ENCODE results near the gene FOXP1. TPM values are rescaled to one million over a fixed set of nuclear protein-coding genes. Genes with fewer than 3 reads are reported as not detected.

FOXP1 gene
- total and polyA plus RNA-seq, 7 experiments from 2014 or later: 104 to 537 (median 444) TPM

DNA sequence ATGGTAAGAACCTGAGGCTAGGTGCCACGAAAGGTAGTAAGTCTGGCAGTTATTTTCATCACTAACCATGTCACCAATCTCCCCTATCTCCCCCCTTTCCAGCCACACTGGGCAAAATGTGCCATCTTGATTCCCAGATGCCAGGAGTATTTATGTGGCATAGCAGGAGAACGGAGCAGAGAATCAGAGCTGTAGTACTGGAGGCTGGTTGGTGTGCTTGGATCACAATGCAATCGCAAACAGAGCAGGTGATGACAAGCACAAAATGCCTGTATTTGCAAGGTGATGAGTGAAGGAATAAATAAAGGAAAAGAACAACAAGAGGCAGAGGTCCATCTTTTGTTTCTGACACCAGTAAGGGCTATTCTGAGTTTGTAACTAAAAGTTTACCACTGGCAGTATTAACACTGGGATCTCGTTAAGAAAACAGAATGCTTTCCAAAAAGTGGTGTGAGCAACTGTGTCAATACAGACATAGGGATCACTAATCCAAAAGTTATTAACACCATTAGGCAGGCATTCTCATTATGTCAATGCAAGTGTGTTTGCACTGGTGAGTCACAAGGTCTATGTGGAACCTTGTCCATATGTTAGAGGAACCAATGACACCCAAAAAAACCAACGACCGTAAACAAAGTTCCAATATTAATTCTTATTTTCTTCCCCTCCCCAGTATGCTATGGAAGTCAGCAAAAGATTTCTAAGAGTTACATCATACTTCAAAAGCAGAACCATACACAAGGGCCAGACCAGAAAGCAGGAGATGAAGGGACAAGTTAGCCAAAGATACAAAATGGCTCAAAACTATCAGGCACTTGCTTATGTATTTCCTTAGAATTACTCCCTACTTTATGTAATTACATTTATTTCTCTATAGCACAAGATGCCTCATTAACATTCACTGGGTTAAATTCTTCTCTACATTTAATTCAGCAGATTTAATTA lies 556.6 kb downstream of the FOXP1 start:
- Histone ChIP-seq H3K27ac (ENCODE audit: low read depth, low read length) (no peak overlapping the region), H3K9me3 (ENCODE audit: control insufficient read depth in 2 of 3, low read length in 3 of 3) (no peaks in the 10 kb centered on the region), H3K27me3 (ENCODE audit: control insufficient read depth in 2 of 2, insufficient read depth in 2 of 2, low read length in 2 of 2) (no peaks in the 10 kb centered on the region), H3K4me1 (ENCODE audit: control insufficient read depth in 2 of 2, insufficient read depth in 2 of 2, low read length in 2 of 2) (peaks cover 1 to 44% of the 10 kb centered on the region in 2 donors), H3K4me3 (ENCODE audit: low read length) (no peak overlapping the region), H3K36me3 (ENCODE audit: control insufficient read depth in 2 of 3, insufficient read depth in 3 of 3, low read length in 3 of 3) (peaks cover 0 to 42% (median 12%) of the 10 kb centered on the region in 3 experiments)
- Mint-ChIP-seq H3K36me3 (peaks cover 8 to 48% (median 22%) of the 10 kb centered on the region in 5 donors), H3K27ac (peak overlapping the region in 8 of 9 donors; percentile 1 to 80 (median 22)), H3K4me1 (peaks cover 44 to 97% (median 93%) of the 10 kb centered on the region in 7 donors), H3K9me3 (peaks cover 0 to 1% (median 0%) of the 10 kb centered on the region in 11 donors), H3K27me3 (no peaks in the 10 kb centered on the region), H3K4me3 (peak overlapping the region in 4 of 10 donors; percentile 2 to 50 (median 8))
- no peak for DNase-seq
- CTCF ChIA-PET: no interaction called here
- intact Hi-C loops (cut with micrococcal nuclease): loop anchor here in 1 of 2 donors (5.0 kb wide), 1 partner anchor 35 kb away; no protein-coding TSS in a partner anchor
- POLR2A ChIA-PET: no interaction called here
- ATAC-seq: peak; percentile 49

DNA sequence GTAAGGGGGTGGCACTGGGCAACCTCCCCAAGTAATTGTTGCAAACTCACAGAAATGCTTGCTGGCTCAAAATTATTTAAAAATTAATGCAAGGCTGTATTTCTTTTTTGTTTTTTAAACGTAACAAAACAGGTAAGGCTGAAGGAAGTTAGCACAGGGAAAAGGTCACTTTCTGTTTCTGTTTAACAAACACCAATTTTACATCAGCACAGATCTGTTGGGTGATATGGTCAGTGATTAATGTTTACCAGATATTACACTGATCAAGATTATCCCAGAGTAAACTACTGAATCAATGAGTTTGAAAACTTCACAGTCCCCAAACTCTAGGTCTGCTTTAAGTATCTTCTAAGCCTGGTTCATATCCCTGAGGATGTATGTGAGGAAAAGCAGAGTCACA lies 558.0 kb downstream of the FOXP1 start:
- Histone ChIP-seq H3K9me3 (ENCODE audit: control insufficient read depth in 2 of 3, low read length in 3 of 3) (no peaks in the 10 kb centered on the region), H3K27me3 (ENCODE audit: control insufficient read depth in 2 of 2, insufficient read depth in 2 of 2, low read length in 2 of 2) (no peaks in the 10 kb centered on the region), H3K4me1 (ENCODE audit: control insufficient read depth in 2 of 2, insufficient read depth in 2 of 2, low read length in 2 of 2) (peaks cover 0 to 43% of the 10 kb centered on the region in 2 donors), H3K4me3 (ENCODE audit: low read length) (no peak overlapping the region), H3K36me3 (ENCODE audit: control insufficient read depth in 2 of 3, insufficient read depth in 3 of 3, low read length in 3 of 3) (peaks cover 0 to 29% (median 12%) of the 10 kb centered on the region in 3 experiments), H3K27ac (ENCODE audit: low read depth, low read length) (peak overlapping the region; percentile 43)
- Mint-ChIP-seq H3K9me3 (peaks cover 0 to 1% (median 0%) of the 10 kb centered on the region in 11 donors), H3K27ac (peak overlapping the region in 8 of 9 donors; percentile 7 to 82 (median 76)), H3K36me3 (peaks cover 10 to 41% (median 17%) of the 10 kb centered on the region in 5 donors), H3K4me3 (peak overlapping the region in 4 of 10 donors; percentile 4 to 25 (median 18)), H3K4me1 (peaks cover 42 to 97% (median 93%) of the 10 kb centered on the region in 7 donors), H3K27me3 (no peaks in the 10 kb centered on the region)
- DNase-seq (no peak), ATAC-seq (no peak)
- intact Hi-C loops (cut with micrococcal nuclease): loop anchor here in 1 of 2 donors (5.0 kb wide), 1 partner anchor 37 kb away; no protein-coding TSS in a partner anchor
- ChIA-PET CTCF (no interaction called here), POLR2A (no interaction called here)

DNA sequence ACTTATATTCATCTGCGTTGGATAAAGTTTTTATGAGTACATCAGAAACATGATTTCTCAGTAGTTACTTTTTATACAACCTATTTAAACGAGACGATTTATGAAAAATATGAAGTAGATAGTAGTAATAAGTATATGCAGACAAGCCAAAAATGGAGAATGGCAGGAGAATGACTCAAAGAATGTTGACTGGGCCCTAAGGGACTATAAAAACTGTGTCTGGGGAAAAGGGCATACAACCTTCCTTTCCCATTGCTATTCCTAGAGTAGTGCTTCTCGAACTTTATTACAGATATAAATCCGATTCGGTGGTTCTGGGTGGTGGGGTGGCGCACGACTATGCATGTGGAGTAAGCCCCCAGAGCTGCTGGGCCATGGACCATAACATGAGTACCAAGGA lies 558.5 kb downstream of the FOXP1 start:
- ATAC-seq (no peak), DNase-seq (no peak)
- POLR2A ChIA-PET: no interaction called here
- Histone ChIP-seq H3K36me3 (ENCODE audit: control insufficient read depth in 2 of 3, insufficient read depth in 3 of 3, low read length in 3 of 3) (peaks cover 0 to 24% (median 12%) of the 10 kb centered on the region in 3 experiments), H3K4me3 (ENCODE audit: low read length) (no peak overlapping the region), H3K27me3 (ENCODE audit: control insufficient read depth in 2 of 2, insufficient read depth in 2 of 2, low read length in 2 of 2) (no peaks in the 10 kb centered on the region), H3K27ac (ENCODE audit: low read depth, low read length) (peak overlapping the region; percentile 25), H3K4me1 (ENCODE audit: control insufficient read depth in 2 of 2, insufficient read depth in 2 of 2, low read length in 2 of 2) (peaks cover 0 to 48% of the 10 kb centered on the region in 2 donors), H3K9me3 (ENCODE audit: control insufficient read depth in 2 of 3, low read length in 3 of 3) (no peaks in the 10 kb centered on the region)
- peaks cover 39 to 95% (median 90%) of the 10 kb centered on the region in 7 donors for H3K4me1 Mint-ChIP-seq
- no peaks in the 10 kb centered on the region for H3K27me3 Mint-ChIP-seq
- peak overlapping the region in 4 of 10 donors; percentile 4 to 25 (median 14) for H3K4me3 Mint-ChIP-seq
- H3K9me3 Mint-ChIP-seq: peaks cover 0 to 1% (median 0%) of the 10 kb centered on the region in 11 donors
- H3K27ac Mint-ChIP-seq: peak overlapping the region; percentile 7 to 82 (median 74)
- peaks cover 9 to 36% (median 12%) of the 10 kb centered on the region in 5 donors for H3K36me3 Mint-ChIP-seq
- intact Hi-C loops (cut with micrococcal nuclease): loop anchor here in 1 of 2 donors (5.0 kb wide), 1 partner anchor 37 kb away; no protein-coding TSS in a partner anchor
- CTCF ChIA-PET: no interaction called here

DNA sequence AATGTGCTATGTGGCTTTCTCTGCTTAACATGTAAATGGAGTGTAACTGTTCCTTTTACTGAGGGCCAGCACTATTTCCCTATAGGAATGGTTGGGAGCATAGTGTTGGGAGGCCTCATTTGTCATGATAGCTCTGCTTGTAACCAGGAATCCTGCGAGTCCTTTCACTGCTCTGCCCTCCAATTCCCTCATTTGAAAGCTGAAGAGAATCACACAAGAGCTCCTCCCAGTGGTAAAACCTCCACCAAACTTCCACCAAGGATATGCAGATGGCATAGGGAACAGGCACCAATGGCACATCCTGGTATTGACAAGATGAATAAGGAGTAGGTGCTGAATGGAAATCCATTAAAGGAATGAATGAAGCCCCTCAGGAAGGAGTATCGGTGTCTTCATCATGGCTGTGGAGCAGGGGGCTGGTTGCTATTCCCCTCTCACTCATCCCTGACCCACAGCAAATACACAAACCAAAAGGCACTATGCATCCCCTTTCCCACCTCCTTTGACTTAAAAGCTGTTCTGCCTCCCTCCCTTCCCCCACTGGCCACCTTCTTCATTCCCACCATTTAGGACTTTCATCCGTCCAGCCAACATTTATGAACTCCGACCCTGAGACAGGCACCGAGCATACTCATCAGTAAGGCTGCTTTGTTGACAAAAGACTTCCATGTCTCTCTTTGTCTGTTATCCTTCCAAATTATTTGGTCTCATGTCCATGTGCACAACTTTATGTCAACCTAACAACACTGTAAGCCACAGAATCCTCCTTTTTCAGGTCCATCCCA lies 560.8 kb downstream of the FOXP1 start:
- Histone ChIP-seq H3K36me3 (ENCODE audit: control insufficient read depth in 2 of 3, insufficient read depth in 3 of 3, low read length in 3 of 3) (peaks cover 0 to 22% (median 12%) of the 10 kb centered on the region in 3 experiments), H3K9me3 (ENCODE audit: control insufficient read depth in 2 of 3, low read length in 3 of 3) (no peaks in the 10 kb centered on the region), H3K27me3 (ENCODE audit: control insufficient read depth in 2 of 2, insufficient read depth in 2 of 2, low read length in 2 of 2) (no peaks in the 10 kb centered on the region), H3K27ac (ENCODE audit: low read depth, low read length) (no peak overlapping the region), H3K4me1 (ENCODE audit: control insufficient read depth in 2 of 2, insufficient read depth in 2 of 2, low read length in 2 of 2) (peaks cover 0 to 43% of the 10 kb centered on the region in 2 donors), H3K4me3 (ENCODE audit: low read length) (no peak overlapping the region)
- peak overlapping the region in 8 of 9 donors; percentile 12 to 85 (median 72) for H3K27ac Mint-ChIP-seq
- DNase-seq (no peak), ATAC-seq (no peak)
- H3K4me1 Mint-ChIP-seq: peaks cover 37 to 94% (median 85%) of the 10 kb centered on the region in 7 donors
- peaks cover 7 to 32% (median 10%) of the 10 kb centered on the region in 5 donors for H3K36me3 Mint-ChIP-seq
- intact Hi-C loops (cut with micrococcal nuclease): loop anchor here (1.0 to 2.0 kb wide), 2 partner anchors 10 to 16 kb away; no protein-coding TSS in a partner anchor
- ChIA-PET CTCF (interaction anchor here (0.7 to 1.0 kb wide), 3 partner anchors 24 to 564 kb away, joined by 3 read pairs; no protein-coding TSS in a partner anchor), POLR2A (interaction anchor here (0.8 to 1.3 kb wide), 3 partner anchors 16 to 21 kb away, joined by 3 read pairs; no protein-coding TSS in a partner anchor)
- H3K27me3 Mint-ChIP-seq: no peaks in the 10 kb centered on the region
- H3K9me3 Mint-ChIP-seq: peaks cover 0 to 1% (median 0%) of the 10 kb centered on the region in 11 donors
- H3K4me3 Mint-ChIP-seq: peak overlapping the region in 2 of 10 donors; percentile 6 to 32

DNA sequence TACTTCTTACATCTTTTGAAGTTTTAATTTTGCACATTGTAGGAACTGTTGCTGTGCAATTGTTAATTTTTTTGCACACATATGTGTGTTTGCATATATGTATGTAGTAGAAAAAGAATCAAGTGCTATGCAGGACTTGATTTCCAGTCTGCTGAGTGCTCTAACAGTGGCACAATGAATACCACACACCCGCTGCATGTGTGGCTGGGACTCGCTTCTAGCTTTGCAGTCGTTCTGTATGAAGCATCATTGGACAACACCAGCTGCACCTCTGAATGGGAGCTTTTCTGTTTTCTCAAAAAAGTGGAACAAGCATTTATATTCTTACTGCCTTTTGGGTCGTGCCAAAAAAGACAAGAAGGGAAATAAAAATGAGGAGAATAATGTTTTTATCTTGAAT lies 564.7 kb downstream of the FOXP1 start:
- Mint-ChIP-seq H3K27ac (peak overlapping the region in 8 of 9 donors; percentile 46 to 74 (median 57)), H3K4me3 (peak overlapping the region in 2 of 10 donors; percentile 23 to 38), H3K9me3 (peaks cover 0 to 9% (median 0%) of the 10 kb centered on the region in 11 donors), H3K4me1 (peaks cover 12 to 81% (median 72%) of the 10 kb centered on the region in 7 donors), H3K27me3 (no peaks in the 10 kb centered on the region), H3K36me3 (peaks cover 9 to 43% (median 41%) of the 10 kb centered on the region in 5 donors)
- POLR2A ChIA-PET: no interaction called here
- Histone ChIP-seq H3K4me3 (ENCODE audit: low read length) (no peak overlapping the region), H3K9me3 (ENCODE audit: control insufficient read depth in 2 of 3, low read length in 3 of 3) (no peaks in the 10 kb centered on the region), H3K4me1 (ENCODE audit: control insufficient read depth in 2 of 2, insufficient read depth in 2 of 2, low read length in 2 of 2) (peaks cover 0 to 24% of the 10 kb centered on the region in 2 donors), H3K36me3 (ENCODE audit: control insufficient read depth in 2 of 3, insufficient read depth in 3 of 3, low read length in 3 of 3) (peaks cover 6 to 27% (median 9%) of the 10 kb centered on the region in 3 experiments), H3K27ac (ENCODE audit: low read depth, low read length) (peak overlapping the region; percentile 47), H3K27me3 (ENCODE audit: control insufficient read depth in 2 of 2, insufficient read depth in 2 of 2, low read length in 2 of 2) (no peaks in the 10 kb centered on the region)
- no peak for DNase-seq
- no peak for ATAC-seq
- intact Hi-C loops (cut with micrococcal nuclease): loop anchor here in 1 of 2 donors (1.0 kb wide), 1 partner anchor 8 kb away; no protein-coding TSS in a partner anchor
- CTCF ChIA-PET: no interaction called here

Measured in naive thymus-derived CD4-positive, alpha-beta T cell (primary cell).